Neuronal stem cell (in vitro differentiated cells): ENCODE data around the gene ULK4.

Source experiments
- DNase-seq: peaks from one replicate; pipeline ENCODE4 v3.0.0-alpha.2; 2013; ENCODE audit warnings: low spot score
- H2AFZ ChIP-seq: one replicate; pipeline ENCODE4 v1.6.1; 2013; ENCODE audit warnings: mild to moderate bottlenecking, low read length, inconsistent platforms
- H2AK5ac ChIP-seq: 2 replicates; pipeline ENCODE4 v1.6.1; 2013; ENCODE audit warnings: low read depth, mild to moderate bottlenecking, inconsistent platforms, low read length, moderate library complexity, mixed read lengths
- H2BK120ac ChIP-seq: 2 replicates; pipeline ENCODE4 v1.6.1; 2013; ENCODE audit warnings: low read depth, mild to moderate bottlenecking, inconsistent platforms, low read length, moderate library complexity, mixed read lengths
- H2BK12ac ChIP-seq: one replicate; pipeline ENCODE4 v1.6.1; 2013; ENCODE audit warnings: low read length, inconsistent platforms
- H2BK15ac ChIP-seq: 2 replicates; pipeline ENCODE4 v1.6.1; 2013; ENCODE audit warnings: mild to moderate bottlenecking, low read length, inconsistent platforms, mixed read lengths
- H2BK5ac ChIP-seq: one replicate; pipeline ENCODE4 v1.6.1; 2013; ENCODE audit warnings: inconsistent platforms, mild to moderate bottlenecking, low read length, moderate library complexity
- H3K14ac ChIP-seq: one replicate; pipeline ENCODE4 v1.6.1; 2013; ENCODE audit warnings: low read length, inconsistent platforms
- H3K18ac ChIP-seq: 2 replicates; pipeline ENCODE4 v1.6.1; 2013; ENCODE audit warnings: low read length, inconsistent platforms
- H3K23ac ChIP-seq: 2 replicates; pipeline ENCODE4 v1.6.1; 2013; ENCODE audit warnings: low read depth, mild to moderate bottlenecking, mixed read lengths, low read length, inconsistent platforms; ENCODE audit not compliant: poor library complexity
- H3K27ac ChIP-seq: replicated peaks from 3 replicates; pipeline ENCODE4 v1.5.1; 2013; ENCODE audit warnings: low read length, inconsistent platforms
- H3K27me3 ChIP-seq, 3 experiments: 2 replicates each; pipeline ENCODE4 v1.6.1; 2013; ENCODE audit warnings: low read length in 3 of 3, mild to moderate bottlenecking in 2 of 3, inconsistent platforms in 1 of 3, low read depth in 1 of 3, mixed read lengths in 1 of 3, moderate library complexity in 1 of 3; ENCODE audit not compliant: control insufficient read depth in 3 of 3, insufficient read depth in 3 of 3
- H3K36me3 ChIP-seq, 2 donors: replicated peaks in 1 of 2; 2 replicates each; pipeline ENCODE4 v1.6.1; 2013; ENCODE audit warnings: low read length in 2 of 2; ENCODE audit not compliant: control insufficient read depth in 2 of 2, insufficient read depth in 2 of 2
- H3K4ac ChIP-seq: 2 replicates; pipeline ENCODE4 v1.6.1; 2013; ENCODE audit warnings: inconsistent platforms, mild to moderate bottlenecking, low read length, moderate library complexity
- H3K4me1 ChIP-seq, 2 donors: 1 replicate in 1 of 2; 2 replicates in 1 of 2; pipeline ENCODE4 v1.6.1; 2013; ENCODE audit warnings: low read length in 2 of 2, low read depth in 1 of 2; ENCODE audit not compliant: control insufficient read depth in 2 of 2, insufficient read depth in 1 of 2
- H3K4me2 ChIP-seq: one replicate; pipeline ENCODE4 v1.6.1; 2013; ENCODE audit warnings: mild to moderate bottlenecking, low read length, inconsistent platforms; ENCODE audit not compliant: insufficient read depth, poor library complexity, severe bottlenecking
- H3K4me3 ChIP-seq, 2 donors: 2 replicates each; pipeline ENCODE4 v1.5.1; 2013; ENCODE audit warnings: low read length in 2 of 2, mild to moderate bottlenecking in 2 of 2, inconsistent platforms in 1 of 2, moderate library complexity in 1 of 2
- H3K79me1 ChIP-seq: one replicate; pipeline ENCODE4 v1.6.1; 2013; ENCODE audit warnings: low read depth, mild to moderate bottlenecking, inconsistent platforms, low read length, moderate library complexity
- H3K9ac ChIP-seq: one replicate; pipeline ENCODE4 v1.6.1; 2013; ENCODE audit warnings: mild to moderate bottlenecking, low read depth, low read length, inconsistent platforms; ENCODE audit not compliant: poor library complexity
- H3K9me3 ChIP-seq, 2 donors: replicated peaks in 1 of 2; 2 replicates each; pipeline versions ENCODE3 to v1.6.1; 2013; ENCODE audit warnings: low read length in 2 of 2, mild to moderate bottlenecking in 2 of 2, inconsistent platforms in 1 of 2, low read depth in 1 of 2, mixed read lengths in 1 of 2, moderate library complexity in 1 of 2; ENCODE audit not compliant: control insufficient read depth in 2 of 2, insufficient read depth in 1 of 2
- H4K8ac ChIP-seq: one replicate; pipeline ENCODE4 v1.6.1; 2013; ENCODE audit warnings: low read depth, mild to moderate bottlenecking, inconsistent platforms, low read length, moderate library complexity
- H4K91ac ChIP-seq: one replicate; pipeline ENCODE4 v1.6.1; 2013; ENCODE audit warnings: low read length, low read depth, mild to moderate bottlenecking, inconsistent platforms; ENCODE audit not compliant: poor library complexity
- WGBS, 2 donors: extraction: QIAGEN DNeasy Blood & Tissue Kit; methylation state at CpG; one replicate each; pipeline ENCODE4 v1.1.7; 2013; ENCODE audit warnings: missing lambda C conversion rate in 2 of 2, mixed read lengths in 1 of 2; ENCODE audit not compliant: insufficient read length in 2 of 2, insufficient replicate concordance in 1 of 2; ENCODE audit errors: extremely low coverage in 2 of 2; 5-methylcytosine and 5-hydroxymethylcytosine counted together

ULK4 gene

GRCh38 chr3:41673650-41674049 lies 288.3 kb downstream of the ULK4 start:
- Histone ChIP-seq H3K27me3 (no peaks in the 10 kb centered on the region), H2BK15ac (no peak overlapping the region), H3K79me1 (no peaks in the 10 kb centered on the region), H3K14ac (no peak overlapping the region), H3K4me3 (no peak overlapping the region), H4K8ac (no peak overlapping the region), H2AFZ (no peak overlapping the region), H3K4ac (no peak overlapping the region), H3K9ac (no peak overlapping the region), H2BK12ac (no peak overlapping the region), H3K4me1 (no peaks in the 10 kb centered on the region), H3K23ac (no peak overlapping the region), H3K9me3 (peaks cover 0 to 8% of the 10 kb centered on the region in 2 donors), H3K18ac (no peak overlapping the region), H2BK5ac (no peak overlapping the region), H3K36me3 (no peaks in the 10 kb centered on the region), H3K27ac (no peak overlapping the region), H2AK5ac (no peak overlapping the region), H2BK120ac (no peak overlapping the region), H3K4me2 (no peak overlapping the region), H4K91ac (no peak overlapping the region)
- no peak for DNase-seq
- WGBS, 2 donors = no CpG with 5 or more reads among the region's 2 CpGs

DNA sequence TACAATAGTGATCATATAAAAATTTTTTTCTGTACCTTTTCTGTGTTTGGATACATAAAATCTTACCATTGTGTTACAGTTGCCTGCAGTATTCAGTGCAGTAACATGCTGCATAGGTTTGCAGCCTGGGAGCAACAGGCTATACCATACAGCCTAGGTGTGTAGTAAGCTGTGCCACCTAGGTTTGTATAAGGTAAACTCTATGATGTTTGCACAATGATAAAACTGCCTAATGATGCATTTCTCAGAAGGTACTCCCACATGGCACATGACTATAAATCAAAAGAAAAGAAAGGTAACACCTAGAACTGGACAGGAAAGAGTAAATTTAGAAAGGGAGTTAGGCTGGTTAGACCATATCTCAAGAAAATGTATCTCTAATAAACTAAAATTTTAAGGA lies 293.5 kb downstream of the ULK4 start:
- Histone ChIP-seq H3K79me1 (no peaks in the 10 kb centered on the region), H3K9ac (no peak overlapping the region), H3K27ac (no peak overlapping the region), H3K23ac (no peak overlapping the region), H2BK5ac (no peak overlapping the region), H3K9me3 (peaks cover 6 to 14% of the 10 kb centered on the region in 2 donors), H4K91ac (no peak overlapping the region), H3K4me1 (no peaks in the 10 kb centered on the region), H3K14ac (no peak overlapping the region), H3K18ac (no peak overlapping the region), H3K36me3 (no peaks in the 10 kb centered on the region), H3K4ac (no peak overlapping the region), H2AK5ac (no peak overlapping the region), H2BK15ac (no peak overlapping the region), H2BK12ac (no peak overlapping the region), H3K27me3 (no peaks in the 10 kb centered on the region), H3K4me3 (no peak overlapping the region), H4K8ac (no peak overlapping the region), H2AFZ (no peak overlapping the region), H3K4me2 (no peak overlapping the region), H2BK120ac (no peak overlapping the region)
- DNase-seq = no peak

DNA sequence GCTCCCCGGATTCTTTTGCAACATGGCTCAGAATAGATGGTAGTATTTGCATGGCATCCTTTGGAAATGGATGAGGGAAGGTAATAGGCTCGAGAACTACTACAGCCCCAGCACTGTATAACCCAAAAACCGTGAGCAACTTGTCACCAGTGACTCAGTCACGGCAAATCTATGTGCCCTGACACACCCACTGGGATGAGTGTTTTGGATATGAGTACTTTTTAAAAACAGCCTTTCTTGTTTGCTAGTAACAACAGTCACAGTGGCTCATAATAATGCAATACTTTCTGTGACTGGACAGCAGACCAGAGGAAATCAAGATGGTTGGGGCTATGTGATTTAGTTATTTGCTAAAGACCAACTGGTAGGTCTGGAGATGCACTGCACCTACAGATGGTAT lies 299.6 kb downstream of the ULK4 start:
- Histone ChIP-seq H4K8ac (no peak overlapping the region), H3K4me1 (no peaks in the 10 kb centered on the region), H2BK120ac (no peak overlapping the region), H3K9ac (no peak overlapping the region), H3K18ac (no peak overlapping the region), H2AK5ac (no peak overlapping the region), H3K36me3 (no peaks in the 10 kb centered on the region), H3K4me2 (no peak overlapping the region), H3K4ac (no peak overlapping the region), H3K79me1 (no peaks in the 10 kb centered on the region), H2BK5ac (no peak overlapping the region), H3K4me3 (no peak overlapping the region), H2AFZ (no peak overlapping the region), H3K14ac (no peak overlapping the region), H3K23ac (no peak overlapping the region), H3K27me3 (no peaks in the 10 kb centered on the region), H3K9me3 (peaks cover 6% of the 10 kb centered on the region in 2 donors), H4K91ac (no peak overlapping the region), H3K27ac (no peak overlapping the region), H2BK12ac (no peak overlapping the region), H2BK15ac (no peak overlapping the region)
- no CpG with 5 or more reads among the region's 4 CpGs for WGBS, 2 donors
- no peak for DNase-seq

- Histone ChIP-seq H2BK12ac (no peak overlapping the region), H3K36me3 (no peaks in the 10 kb centered on the region), H3K27ac (no peak overlapping the region), H3K4me2 (no peak overlapping the region), H2BK5ac (no peak overlapping the region), H2AK5ac (no peak overlapping the region), H3K4ac (no peak overlapping the region), H4K91ac (no peak overlapping the region), H2AFZ (no peak overlapping the region), H3K27me3 (no peaks in the 10 kb centered on the region), H4K8ac (no peak overlapping the region), H3K18ac (no peak overlapping the region), H3K14ac (no peak overlapping the region), H3K9ac (no peak overlapping the region), H2BK15ac (no peak overlapping the region), H3K4me3 (no peak overlapping the region), H2BK120ac (no peak overlapping the region), H3K4me1 (no peaks in the 10 kb centered on the region), H3K9me3 (peaks cover 6% of the 10 kb centered on the region in 2 donors), H3K23ac (no peak overlapping the region), H3K79me1 (no peaks in the 10 kb centered on the region)
- DNase-seq = no peak
- no CpG with 5 or more reads among the region's 3 CpGs for WGBS, 2 donors
These were observed 300.1 kb downstream of the ULK4 start for GRCh38 chr3:41661796-41662195.
